ENCODE measurements around the gene DMXL1.

Gene DMXL1

DNA sequence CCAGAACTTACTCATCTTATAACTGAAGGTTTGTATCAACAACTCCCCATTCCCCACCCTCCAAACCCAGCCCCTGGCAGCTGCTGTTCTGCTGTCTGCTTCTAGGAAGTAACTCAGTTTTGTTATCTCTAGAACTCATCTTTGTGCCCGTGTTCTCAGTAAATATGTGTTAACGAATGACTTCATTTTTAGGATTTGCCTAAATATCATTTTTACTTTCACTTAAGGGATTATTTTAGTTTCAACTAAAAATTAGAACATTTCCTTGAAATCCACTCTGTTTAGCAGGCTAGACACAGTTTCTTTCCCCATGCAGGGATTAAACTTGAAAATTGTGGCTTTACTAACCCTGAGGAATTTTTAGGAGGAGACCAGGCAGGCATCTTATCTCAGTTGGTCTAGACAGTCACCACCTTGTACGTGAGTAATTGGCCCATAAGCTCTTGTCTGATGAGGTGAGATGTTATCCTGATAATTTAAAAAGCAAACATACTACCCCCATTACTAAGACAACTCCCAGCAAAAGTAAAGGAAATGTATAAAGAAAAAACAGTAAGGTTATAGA is 216.7 kb downstream of the DMXL1 start:
- no peak for DNase-seq (ENCODE audit: low read depth in 1 of 2, low spot score in 1 of 2)

DNA sequence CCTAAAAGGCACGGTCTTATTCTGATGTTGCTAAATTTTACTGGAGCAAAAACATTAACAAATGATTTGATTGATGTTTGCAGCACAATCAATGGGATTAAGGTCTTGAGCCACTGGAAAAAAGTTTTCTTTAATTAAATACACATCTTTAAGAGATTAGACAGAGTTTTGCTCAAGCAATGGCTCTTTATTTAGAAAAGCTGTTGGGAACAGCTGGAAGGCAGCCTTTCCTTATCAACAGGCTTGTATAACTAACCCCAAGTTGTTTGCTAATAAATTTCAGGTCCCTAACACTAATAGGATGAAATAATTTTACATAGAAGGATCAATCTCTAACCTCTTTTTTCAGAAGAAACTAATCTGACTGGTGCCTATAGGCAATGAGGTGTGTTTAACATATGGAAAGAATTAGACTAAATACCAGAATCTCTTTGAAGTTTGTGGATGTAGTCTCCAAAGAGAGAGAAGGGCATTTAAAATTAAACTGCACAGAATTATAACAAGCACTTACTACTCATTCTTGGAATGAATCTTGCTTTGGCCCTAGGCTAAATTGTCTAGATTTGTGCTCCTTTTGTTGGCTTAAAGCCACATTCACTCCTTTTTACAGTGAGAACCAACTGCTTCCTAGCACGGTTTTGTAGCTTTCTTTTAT is 217.6 kb downstream of the DMXL1 start:
- no peak for DNase-seq (ENCODE audit: low read depth in 1 of 2, low spot score in 1 of 2)

DNA sequence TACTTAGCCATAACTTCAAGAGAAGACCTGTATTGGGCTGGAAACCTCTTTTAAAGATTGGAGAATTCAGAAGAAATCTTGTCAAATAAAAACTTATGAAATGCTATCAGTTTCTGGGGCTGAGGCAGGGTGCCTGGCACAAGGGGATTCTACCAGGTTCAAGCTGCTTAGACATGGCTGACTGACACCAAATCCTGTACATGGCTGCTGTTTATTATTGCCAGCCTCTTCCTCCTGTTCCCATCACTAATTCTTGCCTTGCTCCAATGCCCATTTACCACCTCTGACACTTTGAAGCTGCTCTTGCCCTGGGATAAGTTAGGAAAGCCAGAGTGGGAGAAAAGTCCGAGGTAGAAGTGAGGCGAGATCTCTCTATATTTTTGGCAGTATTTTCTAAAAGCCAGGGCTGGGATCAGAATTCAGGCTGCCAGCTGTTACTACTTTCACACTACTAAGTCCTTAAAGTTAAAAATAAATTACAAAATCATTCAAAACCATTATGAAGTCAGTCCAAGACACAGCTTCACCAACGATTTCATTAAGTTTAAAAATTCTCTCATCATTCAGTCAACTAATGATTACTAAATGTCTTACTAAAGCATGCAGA is 218.7 kb downstream of the DMXL1 start:
- no peak for DNase-seq (ENCODE audit: low read depth in 1 of 2, low spot score in 1 of 2)

DNA sequence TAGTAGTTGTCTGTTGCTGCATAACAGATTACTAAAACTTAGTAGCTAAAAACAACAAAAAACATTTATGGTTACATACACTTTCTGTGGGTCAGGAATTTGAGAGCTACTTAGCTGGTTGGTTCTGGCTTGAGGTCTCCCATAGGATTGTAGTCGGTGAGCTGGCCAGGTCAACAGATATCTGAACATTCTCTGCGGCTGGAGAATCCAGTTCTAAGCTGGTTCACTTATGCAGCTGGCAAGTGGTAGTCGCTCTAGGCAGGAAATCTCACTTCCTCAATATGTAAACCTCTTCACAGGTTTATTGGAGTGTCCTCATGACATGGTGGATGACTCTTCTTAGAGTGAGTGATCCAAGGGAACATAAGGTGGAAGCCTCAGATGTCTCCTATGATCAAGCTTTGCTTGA is 219.3 kb downstream of the DMXL1 start:
- no peak for DNase-seq (ENCODE audit: low read depth in 1 of 2, low spot score in 1 of 2)

DNA sequence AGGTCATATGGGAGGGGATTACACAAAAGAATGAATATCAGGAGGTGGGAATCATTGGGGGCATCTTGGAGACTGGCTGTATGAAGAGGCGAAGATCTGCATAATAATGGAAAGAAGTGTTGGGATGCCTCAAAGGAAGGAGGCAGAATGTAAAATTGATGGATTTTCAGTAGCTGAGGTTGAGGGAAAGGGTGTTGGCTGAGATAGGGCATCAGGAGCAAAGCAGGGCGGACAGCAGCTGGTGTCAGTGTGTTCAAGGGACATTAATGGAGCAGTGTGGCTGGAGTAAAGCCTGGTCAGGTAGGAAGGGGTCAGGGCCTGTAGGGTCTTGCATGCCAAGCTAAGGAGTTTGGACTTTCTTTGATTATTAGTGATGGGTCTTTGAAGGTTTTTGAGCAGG is 219.7 kb downstream of the DMXL1 start:
- no peak for DNase-seq (ENCODE audit: low read depth in 1 of 2, low spot score in 1 of 2)

DNA sequence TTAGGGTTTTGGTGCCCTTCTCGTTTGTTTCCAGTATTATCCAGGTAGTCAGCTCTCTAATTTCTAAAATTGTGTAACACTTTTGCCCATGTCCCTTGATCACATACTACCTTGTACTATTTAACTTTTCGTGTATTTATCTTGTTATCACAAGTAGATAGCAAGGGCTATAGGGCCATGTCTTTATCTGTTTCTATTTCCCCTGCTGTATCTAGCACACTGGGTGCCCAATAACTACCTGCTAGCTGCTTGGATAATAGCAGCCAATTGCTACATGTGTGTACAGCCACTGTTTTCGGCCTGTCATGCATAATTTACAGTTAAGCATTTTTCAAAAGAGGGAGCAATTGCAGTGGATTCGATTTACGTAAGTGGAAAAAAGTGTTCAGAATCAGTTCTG is 220.2 kb downstream of the DMXL1 start:
- DNase-seq (ENCODE audit: low read depth in 1 of 2, low spot score in 1 of 2): no peak

DNA sequence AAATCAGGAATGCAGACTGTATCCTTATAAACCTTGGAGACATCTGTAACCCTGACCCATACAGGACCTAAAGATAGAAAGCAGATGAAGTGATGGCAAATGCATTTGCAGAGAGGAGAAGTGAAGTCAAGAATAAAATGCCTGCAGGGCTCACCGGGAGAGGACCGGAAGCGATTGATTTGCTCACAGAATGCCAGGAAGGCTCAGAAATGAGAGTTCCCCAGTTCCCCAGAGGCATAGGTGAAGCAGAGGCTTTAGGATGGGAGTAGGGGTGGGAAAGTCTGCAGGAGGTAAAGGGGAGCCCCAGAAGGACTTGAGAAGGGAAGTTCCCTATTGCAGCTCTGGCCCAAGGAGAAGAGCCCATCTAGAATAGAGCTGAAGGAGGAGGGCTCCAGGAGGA is 221.0 kb downstream of the DMXL1 start:
- DNase-seq (ENCODE audit: low read depth in 1 of 2, low spot score in 1 of 2): no peak

DNA sequence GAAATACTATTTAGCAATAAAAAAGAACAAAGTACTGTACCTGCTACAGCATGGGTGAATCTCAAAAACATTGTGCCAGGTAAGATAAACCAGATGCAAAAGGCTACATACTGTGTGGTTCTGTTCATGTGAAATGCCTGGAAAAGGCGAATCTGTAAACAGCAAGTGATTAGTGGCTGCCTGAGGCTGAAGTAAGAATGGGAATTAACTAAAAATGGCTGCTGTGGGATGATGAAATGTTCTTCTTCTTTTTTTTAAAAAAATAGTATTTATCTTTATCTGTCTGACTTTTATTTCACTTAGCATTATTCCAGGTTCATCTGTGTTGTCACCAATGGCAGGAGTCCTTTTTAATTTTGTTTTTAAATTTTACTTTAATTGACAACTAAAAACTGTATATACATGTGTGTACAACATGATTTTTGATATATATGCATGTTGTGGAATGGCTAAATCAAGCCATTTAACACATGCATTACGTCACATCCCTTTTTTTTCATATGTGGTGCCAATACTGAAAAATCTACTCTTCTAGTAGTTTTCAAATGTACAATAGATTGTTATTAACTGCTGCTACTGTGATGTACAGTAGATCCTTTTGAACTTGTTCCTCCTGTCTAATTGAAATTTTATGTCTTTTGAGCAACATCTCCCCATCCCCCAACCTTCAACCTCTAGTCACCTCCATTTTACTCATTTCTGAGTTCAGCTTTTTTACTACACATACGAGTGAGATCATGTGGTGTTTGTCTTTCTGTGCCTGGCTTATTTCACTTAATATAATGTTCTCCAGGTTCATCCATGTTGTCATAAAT is 222.0 kb downstream of the DMXL1 start:
- DNase-seq (ENCODE audit: low read depth in 1 of 2, low spot score in 1 of 2): no peak

DNA sequence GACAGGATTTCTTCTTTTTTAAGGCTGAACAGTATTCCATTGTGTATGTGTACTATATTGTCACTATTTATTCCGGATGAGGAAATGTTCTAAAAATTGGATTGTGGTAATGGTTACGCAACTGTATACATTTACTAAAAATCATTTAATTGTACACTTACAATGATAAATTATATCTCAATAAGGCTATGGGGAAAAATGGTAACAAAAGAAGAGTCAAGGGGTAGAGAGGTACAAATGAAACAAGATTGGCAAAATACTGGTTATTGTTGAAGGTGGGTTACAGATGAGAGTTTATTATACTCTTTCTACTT is 222.6 kb downstream of the DMXL1 start:
- DNase-seq (ENCODE audit: low read depth in 1 of 2, low spot score in 1 of 2): no peak

All from activated T-helper 1 cell treated with anti-CD3 and anti-CD28 coated beads, Interleukin-2, amount 50 U/mL, for 16 hours (primary cell).